ENCODE data around the gene RNF5. TPM values are rescaled to one million over a fixed set of nuclear protein-coding genes. Genes with fewer than 3 reads are reported as not detected.
A peak's percentile ranks its signal among the peaks of the same experiment; 100 is the strongest.
"Not testable (repeated sequence)": the region's sequence is repeated elsewhere in the genome, so short reads cannot be mapped to it uniquely, and the experiment has no call there.

The RNF5 gene
- total and polyA plus RNA-seq, 4 donors: 45.2 to 94.4 (median 61.5) TPM

GRCh38 chr6:32210191-32210601 lies 32.0 kb downstream of the RNF5 start:
- Histone ChIP-seq H3K27me3 (ENCODE audit: control insufficient read depth in 3 of 3, insufficient read depth in 3 of 3, low read length in 2 of 3) (no peaks in the 10 kb centered on the region), H3K27ac (ENCODE audit: low read depth in 1 of 2, low read length in 1 of 2) (no peak overlapping the region), H3K4me1 (ENCODE audit: control insufficient read depth in 5 of 5, insufficient read depth in 5 of 5, low read length in 5 of 5) (no peaks in the 10 kb centered on the region), H3K4me3 (no peak overlapping the region), H3K9ac (ENCODE audit: insufficient read depth in 1 of 2, low read length in 2 of 2) (no peak overlapping the region), H3K9me3 (ENCODE audit: control insufficient read depth in 4 of 4, insufficient read depth in 3 of 4, low read length in 3 of 4) (no peaks in the 10 kb centered on the region), H3K36me3 (ENCODE audit: control insufficient read depth in 4 of 4, insufficient read depth in 4 of 4, low read length in 4 of 4) (peaks cover 0 to 2% (median 0%) of the 10 kb centered on the region in 4 donors)
- WGBS, 2 donors: 88 to 93% methylated on average over 5 of the region's 5 CpGs
- TF ChIP-seq, protein P1, sequence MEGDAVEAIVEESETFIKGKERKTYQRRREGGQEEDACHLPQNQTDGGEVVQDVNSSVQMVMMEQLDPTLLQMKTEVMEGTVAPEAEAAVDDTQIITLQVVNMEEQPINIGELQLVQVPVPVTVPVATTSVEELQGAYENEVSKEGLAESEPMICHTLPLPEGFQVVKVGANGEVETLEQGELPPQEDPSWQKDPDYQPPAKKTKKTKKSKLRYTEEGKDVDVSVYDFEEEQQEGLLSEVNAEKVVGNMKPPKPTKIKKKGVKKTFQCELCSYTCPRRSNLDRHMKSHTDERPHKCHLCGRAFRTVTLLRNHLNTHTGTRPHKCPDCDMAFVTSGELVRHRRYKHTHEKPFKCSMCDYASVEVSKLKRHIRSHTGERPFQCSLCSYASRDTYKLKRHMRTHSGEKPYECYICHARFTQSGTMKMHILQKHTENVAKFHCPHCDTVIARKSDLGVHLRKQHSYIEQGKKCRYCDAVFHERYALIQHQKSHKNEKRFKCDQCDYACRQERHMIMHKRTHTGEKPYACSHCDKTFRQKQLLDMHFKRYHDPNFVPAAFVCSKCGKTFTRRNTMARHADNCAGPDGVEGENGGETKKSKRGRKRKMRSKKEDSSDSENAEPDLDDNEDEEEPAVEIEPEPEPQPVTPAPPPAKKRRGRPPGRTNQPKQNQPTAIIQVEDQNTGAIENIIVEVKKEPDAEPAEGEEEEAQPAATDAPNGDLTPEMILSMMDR (IDR thresholded peaks at IDR 0.05; ENCODE audit: control extremely low read depth, extremely low read depth): no peak
- DNase-seq (no peak), ATAC-seq (ENCODE audit: insufficient read depth, low FRiP score) (no peak)

DNA sequence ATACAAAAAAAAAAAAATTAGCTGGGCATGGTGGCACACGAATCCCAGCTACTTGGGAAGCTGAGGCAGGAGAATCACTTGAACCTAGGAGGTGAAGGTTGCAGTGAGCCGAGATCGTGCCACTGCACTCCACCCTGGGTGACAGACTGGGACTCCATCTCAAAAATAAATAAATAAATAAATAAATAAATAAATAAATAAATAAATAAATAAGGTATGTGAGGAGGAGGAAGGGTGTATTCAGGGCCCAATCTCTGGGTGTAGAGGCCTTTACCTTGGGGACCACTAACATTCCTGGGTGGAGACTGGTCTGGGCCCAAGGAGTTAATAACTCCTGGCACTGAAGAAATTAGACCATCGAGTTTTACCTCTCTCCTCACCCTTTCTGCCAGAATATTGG lies 33.2 kb downstream of the RNF5 start:
- not testable (repeated sequence) for H3K36me3 ChIP-seq (ENCODE audit: control insufficient read depth in 4 of 4, insufficient read depth in 4 of 4, low read length in 4 of 4); H3K9me3 ChIP-seq (ENCODE audit: control insufficient read depth in 4 of 4, insufficient read depth in 3 of 4, low read length in 3 of 4); H3K27ac ChIP-seq (ENCODE audit: low read depth in 1 of 2, low read length in 1 of 2); H3K27me3 ChIP-seq (ENCODE audit: control insufficient read depth in 3 of 3, insufficient read depth in 3 of 3, low read length in 2 of 3); DNase-seq; ATAC-seq (ENCODE audit: insufficient read depth, low FRiP score); H3K4me1 ChIP-seq (ENCODE audit: control insufficient read depth in 5 of 5, insufficient read depth in 5 of 5, low read length in 5 of 5); H3K4me3 ChIP-seq; H3K9ac ChIP-seq (ENCODE audit: insufficient read depth in 1 of 2, low read length in 2 of 2)
- 80 to 88% methylated on average over 4 of the region's 4 CpGs for WGBS, 2 donors

DNA sequence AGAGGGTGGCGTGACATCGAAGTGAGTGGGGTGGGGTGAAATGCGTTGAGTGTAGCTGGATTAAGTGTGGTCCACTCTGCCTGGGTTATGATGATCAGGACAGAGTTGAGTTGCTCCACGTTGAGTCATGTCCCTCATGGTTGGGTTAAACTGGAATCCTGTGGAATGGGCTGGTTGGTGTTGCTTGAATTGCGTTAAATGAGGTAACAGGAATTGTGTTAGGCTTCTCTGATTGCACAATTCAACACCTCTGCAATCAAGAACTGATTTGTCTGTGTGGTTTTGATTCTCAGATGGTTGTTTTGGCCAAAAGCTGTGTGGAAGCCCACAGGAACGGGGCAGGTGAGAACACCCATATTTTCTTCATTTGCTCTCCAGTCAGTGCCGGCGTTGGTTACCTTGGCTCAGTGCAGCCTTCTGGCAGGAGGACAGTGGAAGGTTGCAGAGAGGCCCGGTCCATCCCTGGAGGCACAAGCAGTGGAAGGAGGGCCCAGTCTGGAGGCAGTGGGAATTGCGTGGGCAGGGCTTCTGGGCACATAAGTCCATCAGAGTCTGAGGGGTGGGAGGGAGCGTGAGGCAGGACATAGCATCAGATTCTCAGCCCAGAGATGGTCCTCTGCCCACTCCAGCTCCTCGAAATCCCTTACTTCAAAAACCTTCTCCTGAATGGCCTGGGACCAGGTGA lies 34.0 kb downstream of the RNF5 start:
- DNase-seq (no peak), ATAC-seq (ENCODE audit: insufficient read depth, low FRiP score) (no peak)
- no peaks in the 10 kb centered on the region for H3K27me3 ChIP-seq (ENCODE audit: control insufficient read depth in 3 of 3, insufficient read depth in 3 of 3, low read length in 2 of 3)
- H3K9me3 ChIP-seq (ENCODE audit: control insufficient read depth in 4 of 4, insufficient read depth in 3 of 4, low read length in 3 of 4): no peaks in the 10 kb centered on the region
- H3K36me3 ChIP-seq (ENCODE audit: control insufficient read depth in 4 of 4, insufficient read depth in 4 of 4, low read length in 4 of 4): peaks cover 0 to 2% (median 0%) of the 10 kb centered on the region in 4 donors
- no peak overlapping the region for H3K4me3 ChIP-seq
- 75 to 82% methylated on average over 12 of the region's 12 CpGs for WGBS, 2 donors
- TF ChIP-seq, protein P1 (IDR thresholded peaks at IDR 0.05; ENCODE audit: control extremely low read depth, extremely low read depth): no peak
- H3K9ac ChIP-seq (ENCODE audit: insufficient read depth in 1 of 2, low read length in 2 of 2): no peak overlapping the region
- H3K4me1 ChIP-seq (ENCODE audit: control insufficient read depth in 5 of 5, insufficient read depth in 5 of 5, low read length in 5 of 5): no peaks in the 10 kb centered on the region
- H3K27ac ChIP-seq (ENCODE audit: low read depth in 1 of 2, low read length in 1 of 2): peak overlapping the region in 1 of 2 donors; percentile 1

DNA sequence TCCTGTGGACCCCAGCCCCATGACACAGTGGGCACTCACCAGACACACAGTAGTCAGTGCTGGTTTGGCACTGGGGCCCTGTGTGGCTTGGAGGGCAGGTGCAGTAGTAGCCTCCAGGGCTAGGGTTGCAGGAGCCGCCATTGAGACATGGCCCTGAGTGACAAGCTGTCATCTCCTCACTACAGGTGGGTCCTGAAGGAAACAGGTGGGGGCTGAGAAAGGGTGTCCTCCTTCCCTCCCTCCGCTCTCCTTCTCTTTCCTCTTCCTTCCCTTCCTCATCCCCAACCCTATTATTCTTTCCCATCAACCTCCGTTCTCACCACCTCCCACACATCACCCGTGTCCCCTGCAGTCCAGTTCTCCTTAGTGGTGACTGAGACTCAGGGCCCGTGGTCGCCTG lies 35.4 kb downstream of the RNF5 start:
- H3K4me1 ChIP-seq (ENCODE audit: control insufficient read depth in 5 of 5, insufficient read depth in 5 of 5, low read length in 5 of 5): no peaks in the 10 kb centered on the region
- DNase-seq: no peak
- H3K9me3 ChIP-seq (ENCODE audit: control insufficient read depth in 4 of 4, insufficient read depth in 3 of 4, low read length in 3 of 4): no peaks in the 10 kb centered on the region
- no peak overlapping the region for H3K27ac ChIP-seq (ENCODE audit: low read depth in 1 of 2, low read length in 1 of 2)
- no peak overlapping the region for H3K9ac ChIP-seq (ENCODE audit: insufficient read depth in 1 of 2, low read length in 2 of 2)
- WGBS, 2 donors: 90 to 94% methylated on average over 6 of the region's 6 CpGs
- H3K27me3 ChIP-seq (ENCODE audit: control insufficient read depth in 3 of 3, insufficient read depth in 3 of 3, low read length in 2 of 3): no peaks in the 10 kb centered on the region
- H3K36me3 ChIP-seq (ENCODE audit: control insufficient read depth in 4 of 4, insufficient read depth in 4 of 4, low read length in 4 of 4): peaks cover 0 to 2% (median 0%) of the 10 kb centered on the region in 4 donors
- TF ChIP-seq, protein P1 (IDR thresholded peaks at IDR 0.05; ENCODE audit: control extremely low read depth, extremely low read depth): no peak
- no peak overlapping the region for H3K4me3 ChIP-seq
- ATAC-seq (ENCODE audit: insufficient read depth, low FRiP score): no peak
